HG03521 (cell line): ENCODE results near the gene IQSEC2.

Experiments
- ATAC-seq: cut with Tn5 transposase; IDR thresholded peaks from one replicate; pipeline ENCODE4 v1.9.1; 2021; ENCODE audit warnings: mild to moderate bottlenecking, moderate library complexity; ENCODE audit not compliant: unreplicated experiment

The IQSEC2 gene

DNA sequence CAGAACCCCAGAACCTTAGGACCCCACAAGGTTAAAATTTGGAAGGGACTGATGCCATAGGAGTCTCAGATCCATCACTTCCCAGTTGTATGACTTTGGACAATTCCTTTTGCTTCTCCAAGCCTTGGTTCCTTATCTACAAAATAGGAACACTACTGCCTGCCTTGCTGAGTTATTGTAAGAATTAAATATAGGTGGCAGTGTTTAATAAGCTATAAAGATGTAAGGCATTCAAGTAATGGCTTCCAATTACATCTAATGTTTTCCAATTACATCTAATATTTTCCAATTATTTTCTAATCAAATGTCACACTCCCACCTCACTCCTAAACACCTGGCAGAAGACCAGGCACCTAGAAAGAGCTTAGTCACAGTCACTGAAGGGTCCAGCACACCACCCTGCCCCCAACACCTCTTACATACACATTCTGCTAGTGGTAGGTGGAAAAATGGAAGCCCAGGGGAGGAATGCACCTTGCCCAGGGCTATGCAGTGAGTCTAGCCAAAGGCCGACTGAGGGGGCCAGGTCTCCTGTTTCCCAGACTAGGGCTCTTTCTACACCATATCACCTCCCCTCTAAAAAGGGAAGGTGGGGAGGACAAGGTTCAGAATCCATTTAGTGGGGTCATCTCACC lies 31.9 kb downstream of the IQSEC2 start:
- ATAC-seq: no peak

DNA sequence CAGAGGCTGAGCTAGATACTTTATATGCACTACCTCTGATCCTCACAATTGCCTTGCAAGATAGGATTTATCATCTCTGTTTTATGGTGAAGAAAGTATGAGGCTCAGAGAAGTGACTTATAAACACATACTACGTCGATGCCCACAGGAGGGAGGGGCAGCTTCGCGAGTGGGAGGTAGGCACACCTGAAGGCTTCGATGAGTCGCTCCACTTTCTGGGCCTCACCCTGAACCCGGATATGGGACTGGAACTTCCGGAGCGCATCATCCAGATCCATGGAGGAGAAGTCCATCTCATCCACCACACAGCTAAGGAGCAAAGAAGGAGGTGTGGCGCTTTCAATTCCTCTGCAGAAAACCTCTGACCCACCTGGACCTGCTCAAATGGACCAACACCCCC lies 33.5 kb downstream of the IQSEC2 start:
- no peak for ATAC-seq

DNA sequence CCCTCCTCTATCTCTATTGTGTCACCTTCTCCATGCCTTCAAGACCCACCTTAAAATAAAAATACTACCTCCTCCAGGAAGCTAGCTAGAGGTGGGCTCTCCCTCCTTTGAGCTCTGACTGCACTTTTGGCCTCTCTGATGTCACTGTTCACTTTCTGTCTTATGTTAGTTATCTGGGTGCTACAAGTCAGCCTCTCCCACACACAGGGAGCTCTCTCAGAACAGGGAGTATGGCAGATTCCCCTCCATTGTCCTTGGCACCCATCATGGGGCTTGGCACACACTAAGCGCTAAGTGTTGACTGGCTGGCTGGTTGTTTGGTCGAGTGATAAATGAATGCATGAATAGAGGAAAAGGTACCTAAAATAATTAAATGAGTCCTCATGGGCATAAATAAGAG lies 35.2 kb downstream of the IQSEC2 start:
- ATAC-seq: no peak

DNA sequence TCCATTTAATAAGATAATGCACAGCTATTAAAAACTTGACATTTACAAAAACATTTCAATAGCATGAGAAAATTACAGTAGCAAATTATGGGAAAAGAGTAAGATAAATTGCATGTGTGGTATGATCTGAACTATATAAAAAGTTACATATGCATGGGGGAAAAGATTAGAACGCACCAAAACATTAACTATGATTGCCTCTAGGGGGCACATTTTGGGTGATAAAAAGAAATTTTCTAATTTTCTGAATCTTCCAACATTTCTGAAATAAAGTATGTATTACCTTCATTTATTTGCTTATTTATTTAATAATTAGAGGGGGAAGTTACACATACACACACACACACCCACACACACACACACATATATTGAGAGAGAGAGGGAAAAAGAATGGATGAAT lies 36.8 kb downstream of the IQSEC2 start:
- ATAC-seq: no peak

DNA sequence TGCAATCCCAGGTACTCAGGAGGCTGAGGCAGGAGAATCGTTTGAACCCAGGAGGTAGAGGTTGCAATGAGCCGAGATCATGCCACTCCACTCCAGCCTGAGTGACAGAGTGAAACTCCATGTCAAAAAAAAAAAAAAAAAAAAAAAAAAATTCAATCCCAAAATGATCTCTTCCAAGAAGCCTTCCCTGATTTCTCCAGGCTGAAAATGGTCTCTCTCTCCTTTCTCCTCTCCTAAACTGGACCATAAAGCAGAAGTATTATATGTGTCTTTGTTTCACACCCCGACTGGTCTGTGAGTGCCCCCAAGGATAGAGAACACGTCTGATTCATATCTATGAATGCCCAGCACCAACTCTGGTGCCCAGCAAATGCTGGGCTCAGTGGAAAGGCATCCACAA lies 39.1 kb downstream of the IQSEC2 start:
- no peak for ATAC-seq

DNA sequence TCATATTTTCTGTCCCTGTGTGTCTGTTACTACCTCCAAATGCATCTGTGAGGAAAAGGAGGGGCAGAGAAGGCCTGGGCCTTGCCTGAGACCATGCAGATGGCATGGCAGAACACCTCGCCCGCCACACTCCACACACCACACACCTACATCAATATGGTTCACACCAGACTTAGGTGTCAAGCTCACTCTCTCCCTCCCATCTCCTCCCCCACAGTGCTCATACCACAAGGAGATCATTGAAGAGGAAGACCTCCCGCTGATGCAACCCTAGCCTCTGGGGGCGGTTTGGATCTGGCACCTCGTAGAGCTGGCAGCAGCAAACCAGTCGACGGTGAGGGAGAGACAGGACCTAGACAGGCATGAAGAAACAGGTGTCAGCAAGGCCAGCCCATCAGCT lies 39.8 kb downstream of the IQSEC2 start:
- no peak for ATAC-seq

DNA sequence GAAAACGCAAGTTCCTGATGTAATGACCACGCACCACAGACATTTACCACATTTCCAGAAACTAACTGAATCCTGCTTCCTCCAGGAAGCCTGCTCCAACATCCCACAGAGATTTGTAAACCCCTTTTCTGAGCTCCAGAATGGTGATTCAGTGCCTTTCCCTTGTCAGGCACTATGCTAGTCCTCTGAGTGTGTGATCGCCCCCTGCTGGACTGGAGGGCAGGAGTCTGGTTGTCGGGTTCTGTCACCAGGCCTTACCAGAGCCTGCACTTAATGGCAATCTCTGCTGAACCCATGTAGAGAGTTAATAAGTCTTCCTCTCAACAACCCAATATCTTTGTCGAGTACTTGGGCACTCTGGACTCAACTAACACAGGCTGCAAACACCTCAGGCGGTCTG lies 41.9 kb downstream of the IQSEC2 start:
- ATAC-seq: no peak

DNA sequence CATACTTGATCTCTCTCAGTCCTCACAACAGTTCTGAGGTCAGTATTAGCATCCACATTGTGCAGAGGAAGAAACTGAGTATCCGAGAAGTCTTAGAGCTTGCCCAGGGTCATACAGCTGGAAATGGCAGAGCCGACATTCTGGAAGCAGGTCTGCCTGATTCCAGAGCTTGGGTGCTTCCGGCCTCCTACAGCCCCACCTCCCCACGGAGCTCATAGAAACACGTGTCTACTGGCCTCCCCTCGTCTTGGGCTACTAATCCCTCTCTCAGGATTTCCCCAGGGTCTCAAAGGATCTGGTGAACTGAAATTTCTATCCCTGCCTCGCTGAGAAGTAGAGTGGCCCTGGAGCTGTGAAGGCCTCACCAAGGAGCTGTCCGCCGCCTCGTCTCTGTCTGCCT lies 44.3 kb downstream of the IQSEC2 start:
- ATAC-seq: no peak

DNA sequence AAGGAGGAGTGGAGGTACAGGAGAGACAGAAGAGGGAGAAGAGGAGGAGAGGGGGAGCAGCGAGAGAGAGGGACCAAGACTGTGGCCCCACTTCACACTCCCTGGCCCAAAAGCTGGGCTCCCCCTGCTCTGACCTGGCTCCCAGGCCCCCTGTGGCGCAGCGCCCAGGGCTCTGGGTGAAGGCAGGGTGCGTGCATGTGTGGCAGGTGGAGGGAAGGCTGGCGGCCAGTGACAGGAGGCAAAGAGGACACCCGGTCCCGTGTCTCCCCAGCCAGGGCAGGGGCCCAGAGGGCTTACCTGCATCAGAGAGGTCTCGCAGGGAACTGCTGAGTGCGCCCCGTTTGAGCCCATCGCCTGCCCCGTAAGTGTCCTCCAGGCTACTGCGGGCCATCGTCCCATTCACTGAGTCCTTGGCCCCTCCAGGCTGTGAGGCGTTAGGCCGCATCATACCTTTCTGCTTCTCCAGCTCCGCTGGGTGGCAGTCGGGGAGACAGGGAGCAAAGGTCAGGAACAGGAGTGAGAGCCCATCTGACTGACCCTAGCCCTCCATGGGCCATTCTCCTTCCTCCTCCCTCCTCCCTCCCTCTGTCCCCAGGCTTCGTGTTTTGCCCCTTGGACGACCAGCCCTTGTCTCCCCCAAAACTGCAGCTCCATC lies 45.2 kb downstream of the IQSEC2 start:
- no peak for ATAC-seq

DNA sequence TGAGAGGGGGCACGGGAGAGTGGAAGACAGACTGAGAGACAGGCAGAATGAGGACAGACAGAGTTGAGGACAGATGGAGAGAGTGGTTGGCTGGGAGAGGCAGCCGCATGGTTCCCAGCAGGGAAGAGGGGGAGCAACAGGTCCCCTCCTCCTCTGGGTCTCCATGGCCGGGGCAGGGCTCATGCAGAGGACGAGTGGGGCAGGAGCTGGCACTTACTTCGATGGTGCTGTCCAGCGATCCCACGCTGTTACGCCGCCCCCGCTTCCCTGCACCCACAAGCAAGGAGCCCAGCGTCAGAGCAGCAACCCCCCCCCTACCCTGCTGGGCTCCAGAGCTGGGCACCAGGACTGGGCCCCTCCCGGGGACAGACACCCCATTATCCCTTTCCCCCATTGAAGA lies 45.8 kb downstream of the IQSEC2 start:
- no peak for ATAC-seq

DNA sequence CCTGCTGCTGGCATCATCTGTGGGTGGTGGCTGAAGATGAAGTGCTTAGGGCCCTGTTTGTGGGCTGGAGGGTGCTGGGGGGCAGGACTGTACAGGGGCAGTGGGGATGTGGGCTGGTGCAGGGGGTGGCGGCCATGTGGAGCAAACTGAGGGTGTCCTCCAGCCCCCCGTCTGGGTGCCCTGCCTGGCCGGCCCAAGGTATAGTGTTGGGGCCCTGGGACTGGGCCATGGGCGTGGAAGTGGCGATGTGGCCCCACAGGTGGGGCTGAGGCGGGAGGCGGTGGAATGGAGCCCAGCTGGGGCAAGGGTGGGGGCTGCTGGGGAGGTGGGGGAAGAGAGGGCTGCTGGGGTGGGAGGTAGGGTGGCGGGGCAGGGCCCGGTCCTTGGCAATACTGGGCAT lies 46.9 kb downstream of the IQSEC2 start:
- no peak for ATAC-seq

DNA sequence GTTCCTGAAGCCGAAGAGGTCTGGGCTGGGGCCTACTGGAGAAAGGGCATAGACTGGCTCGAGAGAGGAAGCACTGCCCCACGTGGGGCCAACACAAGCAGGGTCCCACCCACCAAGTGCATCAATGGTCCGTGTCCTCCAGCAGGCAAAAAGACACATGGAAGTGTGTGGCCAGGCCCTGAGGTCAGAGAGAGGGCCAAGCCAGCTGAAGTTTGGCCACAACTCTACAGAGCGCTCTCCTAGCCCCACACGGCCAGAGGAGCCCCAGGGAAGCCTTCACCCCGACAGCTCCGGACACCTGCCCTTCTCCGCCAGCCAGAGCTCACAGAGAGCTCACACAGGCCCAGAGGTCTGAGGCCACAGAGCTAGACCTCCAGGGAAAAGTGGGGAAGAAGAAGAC lies 47.8 kb downstream of the IQSEC2 start:
- ATAC-seq: no peak

DNA sequence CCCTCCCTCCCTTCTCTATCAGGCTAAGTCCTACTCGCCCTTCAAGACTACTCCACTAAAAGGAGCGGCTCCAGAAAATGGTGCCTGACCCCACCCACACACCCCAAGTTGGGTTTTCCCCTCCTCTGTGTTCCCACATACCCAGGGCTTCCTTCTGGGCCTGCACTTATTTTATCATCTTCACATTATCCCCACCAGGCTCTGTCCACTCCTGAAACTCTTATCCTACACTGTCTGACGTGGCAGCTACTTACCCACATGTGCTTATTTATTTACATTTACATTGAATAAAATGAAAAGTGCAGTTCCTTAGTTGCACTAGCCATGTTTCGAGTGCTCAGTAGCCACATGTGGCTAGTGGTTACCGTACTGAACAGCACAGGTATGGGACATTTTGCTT lies 51.3 kb downstream of the IQSEC2 start:
- no peak for ATAC-seq

DNA sequence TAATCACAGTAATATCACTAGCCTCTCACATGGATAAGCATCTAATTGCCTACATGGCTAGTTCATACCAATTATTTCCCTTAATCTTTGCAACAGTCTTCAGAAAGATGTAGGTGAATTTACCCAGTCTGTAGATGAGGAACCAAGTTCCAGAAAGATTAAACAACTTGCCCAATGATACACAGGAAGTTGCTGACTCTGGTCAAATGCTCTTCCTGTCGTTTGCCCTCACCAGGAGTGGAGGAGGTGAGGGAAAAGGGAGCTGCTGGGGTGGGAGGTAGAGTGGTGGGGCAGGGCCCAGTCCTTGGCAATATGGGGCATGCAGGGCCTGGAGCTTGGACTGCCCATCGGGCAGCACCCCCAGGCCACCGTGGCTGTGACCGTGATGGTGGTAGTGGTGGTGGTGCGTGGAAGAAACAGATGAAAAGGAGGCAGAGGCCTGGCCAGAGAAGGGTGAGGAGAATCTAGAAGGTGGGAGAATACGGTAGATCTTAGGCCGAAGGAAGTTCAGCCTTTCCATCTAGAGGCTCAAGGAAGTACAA lies 54.1 kb downstream of the IQSEC2 start:
- no peak for ATAC-seq

DNA sequence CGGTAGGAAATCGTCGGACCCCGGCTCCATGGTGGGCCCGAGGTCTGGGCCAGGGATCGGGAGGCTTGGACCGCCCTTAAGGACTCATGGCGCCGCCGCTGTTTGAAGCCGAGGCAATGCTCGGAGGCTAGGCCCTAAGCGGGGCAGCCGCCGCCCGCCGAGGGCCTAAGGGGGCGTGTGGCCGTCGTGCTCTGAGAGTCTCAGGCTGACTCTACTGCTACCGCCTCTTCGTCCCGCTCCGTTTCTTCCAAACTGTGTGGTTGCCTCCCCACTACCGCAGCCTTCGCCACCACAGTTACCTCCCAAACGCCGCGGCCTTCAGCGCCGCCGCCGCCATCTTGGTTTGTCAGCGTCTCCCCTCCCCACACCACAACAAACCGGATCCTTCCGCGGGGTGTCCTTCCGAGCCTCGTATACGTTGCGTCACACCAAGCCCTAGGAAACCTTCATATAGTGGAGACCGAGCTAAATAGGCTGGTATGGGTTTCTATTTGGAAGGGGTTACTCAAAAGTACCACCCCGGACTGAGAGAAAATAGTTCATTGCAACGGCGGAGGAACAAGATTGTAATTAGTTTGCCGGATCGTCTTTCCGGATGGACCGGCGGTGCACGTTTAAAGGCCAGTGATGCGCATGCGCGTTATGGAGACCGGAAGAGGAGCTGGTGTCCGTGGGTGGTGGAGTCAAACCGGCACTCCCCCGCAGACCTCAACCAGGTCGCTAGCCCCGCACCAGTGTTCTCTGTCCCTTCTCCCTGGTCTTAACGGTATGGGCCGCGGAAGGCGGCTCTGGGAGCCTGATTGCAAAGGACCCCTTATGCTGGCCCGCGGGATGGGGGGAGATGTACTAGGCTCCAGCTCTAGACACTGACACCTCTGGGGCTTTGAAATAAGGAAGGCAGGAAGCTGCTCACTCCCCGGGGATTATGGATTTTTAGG lies 56.3 kb downstream of the IQSEC2 start, which contains the start of gene KDM5C:
Gene KDM5C, minus strand, starts transcription at position 348 of the 938 bp plus-strand sequence. Its CDS starts 318 bp downstream, at position 30.
- peak; percentile 66 for ATAC-seq

DNA sequence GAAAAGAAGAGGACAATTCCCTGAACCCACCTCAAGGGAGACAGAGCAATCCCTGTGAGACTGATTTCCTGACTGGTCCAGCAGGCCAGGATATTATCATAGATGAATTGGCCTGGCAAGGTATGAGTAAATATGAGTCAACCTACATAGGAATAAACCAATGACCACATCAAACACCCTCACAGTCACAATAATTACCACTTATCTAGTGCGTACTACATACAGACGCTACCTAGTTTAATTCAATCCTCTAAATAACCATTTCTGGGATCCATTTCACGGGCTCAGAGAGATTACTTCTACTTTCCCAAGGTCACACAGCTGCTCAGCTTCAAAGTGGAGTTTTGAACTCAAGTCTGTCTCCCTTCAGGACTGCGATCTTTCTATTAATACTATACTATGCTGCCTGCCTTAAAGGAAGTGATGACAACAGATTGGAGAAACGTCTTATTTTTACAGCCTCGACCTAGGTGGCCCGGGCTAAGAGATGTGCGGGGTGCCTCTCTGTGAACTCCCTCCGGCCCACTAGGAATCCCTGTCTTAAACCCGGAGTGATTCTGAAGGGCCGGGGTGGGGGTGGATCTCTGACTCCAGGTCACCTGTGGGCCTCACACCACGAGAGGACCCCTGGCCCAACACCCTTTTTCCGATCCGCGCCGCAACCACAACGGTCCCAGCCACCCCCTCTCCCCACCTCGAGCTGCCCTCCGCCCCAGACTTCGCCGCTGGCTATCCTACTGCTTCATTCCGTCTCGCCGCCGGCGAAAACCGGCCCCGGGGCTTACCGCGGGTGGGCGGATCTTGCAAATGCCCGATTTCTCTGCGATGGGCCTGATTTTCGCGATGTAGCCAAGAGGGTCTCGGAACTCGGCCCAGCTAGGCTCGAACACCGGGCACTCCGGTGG lies 57.2 kb downstream of the IQSEC2 start:
- peak; percentile 9 for ATAC-seq

DNA sequence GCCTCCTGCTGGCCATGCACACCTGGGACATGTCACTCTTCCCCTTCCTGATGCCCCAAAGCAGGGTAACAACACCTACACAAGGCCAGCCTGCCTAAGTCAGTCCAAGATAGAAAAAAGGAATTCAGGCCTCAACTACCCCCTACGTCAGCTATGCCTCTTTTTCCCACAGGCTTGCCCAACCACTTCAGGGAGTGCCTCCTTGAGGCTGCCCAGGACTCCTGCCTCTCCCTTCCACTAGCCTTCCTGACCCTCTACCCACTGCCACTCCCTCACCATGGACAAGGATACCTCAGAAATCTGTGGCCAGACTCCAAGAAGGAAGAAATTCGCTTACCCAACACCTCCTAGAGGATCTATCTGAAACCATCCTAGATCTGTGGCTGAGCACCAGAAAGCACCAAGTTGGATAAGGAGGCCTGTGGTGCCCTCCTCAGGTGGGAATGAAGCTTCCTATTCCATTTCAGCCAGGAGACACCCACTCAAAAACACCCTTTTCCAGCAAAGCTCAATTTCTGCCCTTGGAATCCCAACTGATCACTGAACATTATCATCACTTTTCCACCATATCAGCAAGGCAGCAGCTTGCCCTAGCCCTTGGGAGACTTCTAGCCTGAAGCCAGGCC lies 58.2 kb downstream of the IQSEC2 start:
- ATAC-seq: no peak
